CD4-positive, CD25-positive, alpha-beta regulatory T cell (primary cell): ENCODE data around the gene SRPK2. TPM values are rescaled to one million over a fixed set of nuclear protein-coding genes. Genes with fewer than 3 reads are reported as not detected.

Source experiments
- ATAC-seq, 2 donors: fragments of 150-1000 bp; cut with Tn5 transposase; one replicate each; pipeline ENCODE4 v1.10.0; 2021; ENCODE audit warnings: low read depth in 2 of 2, moderate number of reproducible peaks in 2 of 2, moderate library complexity in 1 of 2
- DNase-seq, 3 donors: peaks; one replicate each; pipeline versions ENCODE4 v3.0.0 to v3.0.0-alpha.2; 2012 to 2022; ENCODE audit warnings: mixed read lengths in 1 of 3
- H3K27ac ChIP-seq: one replicate; pipeline ENCODE4 v1.7.0; 2013; ENCODE audit warnings: mild to moderate bottlenecking, low read length; ENCODE audit not compliant: insufficient read depth, poor library complexity, severe bottlenecking
- H3K27me3 ChIP-seq: one replicate; pipeline ENCODE4 v1.7.0; 2013; ENCODE audit warnings: low read length; ENCODE audit not compliant: control insufficient read depth, insufficient read depth
- H3K36me3 ChIP-seq: one replicate; pipeline ENCODE4 v1.7.0; 2013; ENCODE audit warnings: mild to moderate bottlenecking, low read length, moderate library complexity; ENCODE audit not compliant: control insufficient read depth, insufficient read depth
- H3K4me1 ChIP-seq: 2 replicates; pipeline ENCODE4 v1.7.0; 2013; ENCODE audit warnings: mild to moderate bottlenecking, low read length; ENCODE audit not compliant: insufficient read depth, control insufficient read depth, poor library complexity, severe bottlenecking
- H3K4me3 ChIP-seq: one replicate; pipeline ENCODE4 v1.7.0; 2013; ENCODE audit warnings: low read depth, mild to moderate bottlenecking, low read length, moderate library complexity
- H3K9me3 ChIP-seq, 2 experiments: 1 replicate in 1 of 2; 2 replicates in 1 of 2; pipeline ENCODE4 v1.7.0; 2013; ENCODE audit warnings: low read length in 2 of 2, mild to moderate bottlenecking in 1 of 2, moderate library complexity in 1 of 2; ENCODE audit not compliant: control insufficient read depth in 2 of 2
- H3K27ac Mint-ChIP-seq, 3 donors: one replicate each; pipeline ENCODE4 v1.8.0; 2020 to 2022; ENCODE audit warnings: mild to moderate bottlenecking in 3 of 3, mixed read lengths in 3 of 3, moderate library complexity in 2 of 3
- H3K27me3 Mint-ChIP-seq: one replicate; pipeline ENCODE4 v1.8.0; 2022; ENCODE audit warnings: mild to moderate bottlenecking, mixed read lengths
- H3K36me3 Mint-ChIP-seq: one replicate; pipeline ENCODE4 v1.8.0; 2020; ENCODE audit warnings: mixed read lengths
- H3K4me1 Mint-ChIP-seq, 4 donors: one replicate each; pipeline ENCODE4 v1.8.0; 2020 to 2022; ENCODE audit warnings: mixed read lengths in 4 of 4, mild to moderate bottlenecking in 1 of 4
- H3K4me3 Mint-ChIP-seq, 4 donors: one replicate each; pipeline ENCODE4 v1.8.0; 2020 to 2022; ENCODE audit warnings: mild to moderate bottlenecking in 4 of 4, mixed read lengths in 4 of 4, moderate library complexity in 3 of 4
- H3K9me3 Mint-ChIP-seq, 7 donors: one replicate each; pipeline ENCODE4 v1.8.0; 2020 to 2022; ENCODE audit warnings: mixed read lengths in 7 of 7, mild to moderate bottlenecking in 3 of 7, moderate library complexity in 2 of 7
- polyA plus RNA-seq, 4 donors: library from polyadenylated mRNA; unstranded; fragments of 300-500 nt; fragmentation: Illumina TruSeq; gene quantifications; one replicate each; pipeline ENCODE4 v1.2.3, GENCODE V29; 2021
- total RNA-seq: library from RNA; stranded (reverse); gene quantifications from one replicate; pipeline ENCODE4 v1.2.3, GENCODE V29; 2022

SRPK2 gene
- total and polyA plus RNA-seq, 5 donors from 2014 or later: 50.3 to 77.2 (median 62.6) TPM

GRCh38 chr7:105112440-105113418 lies 276.0 kb downstream of the SRPK2 start:
- ATAC-seq: no peak

GRCh38 chr7:105107458-105107857 lies 281.3 kb downstream of the SRPK2 start:
- no peaks in the 10 kb centered on the region for H3K9me3 Mint-ChIP-seq
- DNase-seq: no peak

More at GRCh38 chr7:105112440-105113418, 276.0 kb downstream of the SRPK2 start:
- no peak overlapping the region for H3K4me3 ChIP-seq
- H3K27me3 ChIP-seq: no peaks in the 10 kb centered on the region
- DNase-seq: no peak
- Mint-ChIP-seq H3K36me3 (peaks cover 67% of the 10 kb centered on the region), H3K9me3 (peaks cover 0 to 11% (median 2%) of the 10 kb centered on the region in 7 donors), H3K27me3 (no peaks in the 10 kb centered on the region), H3K4me3 (peak overlapping the region in 2 of 4 donors; percentile 0 to 29), H3K4me1 (peaks cover 0 to 13% (median 10%) of the 10 kb centered on the region in 4 donors), H3K27ac (peak overlapping the region; percentile 45 to 83 (median 77))
- H3K36me3 ChIP-seq: peaks cover 95% of the 10 kb centered on the region
- H3K27ac ChIP-seq: no peak overlapping the region
- H3K9me3 ChIP-seq: peaks cover 7% of the 10 kb centered on the region in 2 experiments
- H3K4me1 ChIP-seq: no peaks in the 10 kb centered on the region

GRCh38 chr7:105106473-105106872 lies 282.2 kb downstream of the SRPK2 start:
- peak overlapping the region in 2 of 3 donors; percentile 22 to 43 for H3K27ac Mint-ChIP-seq
- H3K27ac ChIP-seq: peak overlapping the region; percentile 29
- no peaks in the 10 kb centered on the region for H3K9me3 ChIP-seq
- no peak overlapping the region for H3K4me3 ChIP-seq
- no peak overlapping the region for H3K4me3 Mint-ChIP-seq
- peaks cover 6% of the 10 kb centered on the region for H3K4me1 ChIP-seq
- peaks cover 38% of the 10 kb centered on the region for H3K36me3 Mint-ChIP-seq
- no peaks in the 10 kb centered on the region for H3K27me3 Mint-ChIP-seq
- H3K9me3 Mint-ChIP-seq: no peaks in the 10 kb centered on the region
- peaks cover 17 to 34% (median 26%) of the 10 kb centered on the region in 4 donors for H3K4me1 Mint-ChIP-seq
- H3K36me3 ChIP-seq: peaks cover 93% of the 10 kb centered on the region
- DNase-seq: peak in 1 of 3 donors; percentile 38
- peak; percentile 42 to 46 for ATAC-seq
- H3K27me3 ChIP-seq: no peaks in the 10 kb centered on the region

More at GRCh38 chr7:105107458-105107857, 281.3 kb downstream of the SRPK2 start:
- Histone ChIP-seq H3K27ac (no peak overlapping the region), H3K4me1 (peaks cover 6% of the 10 kb centered on the region), H3K27me3 (no peaks in the 10 kb centered on the region), H3K4me3 (no peak overlapping the region), H3K9me3 (no peaks in the 10 kb centered on the region), H3K36me3 (peaks cover 93% of the 10 kb centered on the region)
- no peak for ATAC-seq
- no peaks in the 10 kb centered on the region for H3K27me3 Mint-ChIP-seq
- peaks cover 19 to 33% (median 25%) of the 10 kb centered on the region in 4 donors for H3K4me1 Mint-ChIP-seq
- H3K4me3 Mint-ChIP-seq: no peak overlapping the region
- H3K27ac Mint-ChIP-seq: peak overlapping the region in 1 of 3 donors; percentile 59
- H3K36me3 Mint-ChIP-seq: peaks cover 47% of the 10 kb centered on the region

- Mint-ChIP-seq H3K27ac (peak overlapping the region in 2 of 3 donors; percentile 22 to 38), H3K4me3 (no peak overlapping the region), H3K4me1 (peaks cover 23 to 41% (median 33%) of the 10 kb centered on the region in 4 donors), H3K27me3 (no peaks in the 10 kb centered on the region), H3K9me3 (no peaks in the 10 kb centered on the region), H3K36me3 (peaks cover 34% of the 10 kb centered on the region)
- H3K36me3 ChIP-seq: peaks cover 92% of the 10 kb centered on the region
- no peak overlapping the region for H3K4me3 ChIP-seq
- DNase-seq: no peak
- no peaks in the 10 kb centered on the region for H3K9me3 ChIP-seq
- peak overlapping the region; percentile 15 for H3K27ac ChIP-seq
- H3K27me3 ChIP-seq: no peaks in the 10 kb centered on the region
- peaks cover 6% of the 10 kb centered on the region for H3K4me1 ChIP-seq
- no peak for ATAC-seq
Measured at GRCh38 chr7:105105579-105105978, 283.1 kb downstream of the SRPK2 start.

- peaks cover 22% of the 10 kb centered on the region for H3K36me3 Mint-ChIP-seq
- Histone ChIP-seq H3K27ac (no peak overlapping the region), H3K4me1 (peaks cover 13% of the 10 kb centered on the region), H3K4me3 (no peak overlapping the region), H3K36me3 (peaks cover 75% of the 10 kb centered on the region), H3K27me3 (no peaks in the 10 kb centered on the region), H3K9me3 (no peaks in the 10 kb centered on the region)
- ATAC-seq: no peak
- H3K4me3 Mint-ChIP-seq: no peak overlapping the region
- DNase-seq: no peak
- H3K27ac Mint-ChIP-seq: peak overlapping the region; percentile 7 to 84 (median 26)
- peaks cover 34 to 59% (median 48%) of the 10 kb centered on the region in 4 donors for H3K4me1 Mint-ChIP-seq
- H3K9me3 Mint-ChIP-seq: no peaks in the 10 kb centered on the region
- no peaks in the 10 kb centered on the region for H3K27me3 Mint-ChIP-seq
Measured at GRCh38 chr7:105102557-105103352, 286.0 kb downstream of the SRPK2 start.

DNA sequence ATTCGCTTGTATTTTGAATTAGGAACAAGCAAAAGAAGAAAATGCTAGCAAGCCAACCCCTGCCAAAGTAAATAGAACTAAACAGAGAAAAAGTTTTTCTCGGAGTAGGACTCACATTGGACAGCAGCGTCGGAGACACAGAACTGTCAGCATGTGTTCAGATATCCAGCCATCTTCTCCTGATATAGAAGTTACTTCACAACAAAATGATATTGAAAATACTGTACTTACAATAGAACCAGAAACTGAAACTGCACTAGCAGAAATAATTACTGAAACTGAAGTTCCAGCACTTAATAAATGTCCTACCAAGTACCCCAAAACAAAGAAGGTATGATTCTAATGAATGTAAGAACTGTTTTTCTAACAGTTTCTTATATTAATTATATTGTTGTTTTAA lies 286.9 kb downstream of the SRPK2 start:
- no peaks in the 10 kb centered on the region for H3K9me3 ChIP-seq
- H3K4me1 Mint-ChIP-seq: peaks cover 36 to 63% (median 52%) of the 10 kb centered on the region in 4 donors
- H3K27ac Mint-ChIP-seq: no peak overlapping the region
- H3K4me3 ChIP-seq: peak overlapping the region; percentile 10
- peaks cover 75% of the 10 kb centered on the region for H3K36me3 ChIP-seq
- H3K27me3 ChIP-seq: no peaks in the 10 kb centered on the region
- no peaks in the 10 kb centered on the region for H3K27me3 Mint-ChIP-seq
- H3K4me1 ChIP-seq: peaks cover 13% of the 10 kb centered on the region
- no peak for DNase-seq
- H3K9me3 Mint-ChIP-seq: no peaks in the 10 kb centered on the region
- H3K36me3 Mint-ChIP-seq: peaks cover 24% of the 10 kb centered on the region
- no peak overlapping the region for H3K4me3 Mint-ChIP-seq
- ATAC-seq: no peak
- H3K27ac ChIP-seq: peak overlapping the region; percentile 55

GRCh38 chr7:105098863-105099515 lies 289.7 kb downstream of the SRPK2 start:
- H3K36me3 ChIP-seq: peaks cover 75% of the 10 kb centered on the region

More at GRCh38 chr7:105098863-105099515, 289.7 kb downstream of the SRPK2 start:
- DNase-seq (peak in 1 of 3 donors; percentile 38), ATAC-seq (peak; percentile 51 to 63)
- no peaks in the 10 kb centered on the region for H3K27me3 ChIP-seq
- H3K4me3 ChIP-seq: peak overlapping the region; percentile 17
- peak overlapping the region; percentile 8 to 93 (median 34) for H3K27ac Mint-ChIP-seq
- peaks cover 40 to 62% (median 48%) of the 10 kb centered on the region in 4 donors for H3K4me1 Mint-ChIP-seq
- H3K4me1 ChIP-seq: peaks cover 7% of the 10 kb centered on the region
- H3K36me3 Mint-ChIP-seq: peaks cover 21% of the 10 kb centered on the region
- H3K27ac ChIP-seq: no peak overlapping the region
- H3K27me3 Mint-ChIP-seq: no peaks in the 10 kb centered on the region
- peak overlapping the region in 1 of 4 donors; percentile 52 for H3K4me3 Mint-ChIP-seq
- no peaks in the 10 kb centered on the region for H3K9me3 ChIP-seq
- no peaks in the 10 kb centered on the region for H3K9me3 Mint-ChIP-seq
